Kidney epithelial cell (primary cell): ENCODE results near the gene TMEM59L. TPM values are rescaled to one million over a fixed set of nuclear protein-coding genes. Genes with fewer than 3 reads are reported as not detected.
A peak's percentile ranks its signal among the peaks of the same experiment; 100 is the strongest.

Experiments
- DNase-seq: peaks from one replicate; pipeline ENCODE4 v3.0.0-alpha.2; 2010; ENCODE audit warnings: low read depth
- H3K27me3 ChIP-seq: 2 replicates; pipeline ENCODE4 v1.6.0; 2011; ENCODE audit warnings: low read length; ENCODE audit not compliant: control insufficient read depth, insufficient read depth
- H3K36me3 ChIP-seq: 2 replicates; pipeline ENCODE4 v1.5.1; 2011; ENCODE audit warnings: low read length; ENCODE audit not compliant: control insufficient read depth, insufficient read depth
- H3K4me3 ChIP-seq: 2 replicates; pipeline ENCODE4 v1.5.1; 2011; ENCODE audit warnings: low read depth, mild to moderate bottlenecking, control low read depth, low read length
- total RNA-seq: library from RNA; depleted of rRNA; stranded (reverse); fragments of >200 nt; gene quantifications from 2 replicates; pipeline ENCODE4 v1.2.3, GENCODE V29; 2015
- TF ChIP-seq, protein P1 (sequence below): IDR thresholded peaks from 2 replicates; pipeline ENCODE4 v1.5.1; 2011; ENCODE audit warnings: mild to moderate bottlenecking, moderate library complexity, low read length, control low read depth, inconsistent platforms; ENCODE audit not compliant: insufficient read depth, poor library complexity, severe bottlenecking

Gene TMEM59L
- total RNA-seq, 1 donor from 2014 or later: 3.8 TPM

DNA sequence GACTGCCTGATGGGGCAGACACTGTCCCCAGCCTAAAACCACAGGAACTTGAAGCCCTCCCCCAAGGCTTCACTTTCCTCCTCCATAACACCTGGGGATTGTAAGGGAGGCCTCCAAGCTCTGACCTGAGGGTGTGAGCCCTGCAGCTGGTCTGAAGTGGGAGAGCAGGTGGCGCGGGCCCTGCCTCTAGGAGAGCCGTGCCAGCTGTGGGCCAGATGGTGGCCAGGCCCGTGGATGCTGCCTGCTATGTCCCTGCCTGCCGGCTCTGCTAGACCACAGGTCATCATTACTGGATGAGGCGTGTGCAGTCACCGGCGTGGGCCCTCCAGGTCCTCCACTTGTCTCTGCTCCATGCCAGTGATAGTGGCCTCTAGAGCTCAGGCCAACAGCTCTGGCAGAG lies 20.7 kb downstream of the TMEM59L start:
- no peaks in the 10 kb centered on the region for H3K36me3 ChIP-seq
- H3K27me3 ChIP-seq: peaks cover 6% of the 10 kb centered on the region
- no peak for DNase-seq
- TF ChIP-seq, protein P1, sequence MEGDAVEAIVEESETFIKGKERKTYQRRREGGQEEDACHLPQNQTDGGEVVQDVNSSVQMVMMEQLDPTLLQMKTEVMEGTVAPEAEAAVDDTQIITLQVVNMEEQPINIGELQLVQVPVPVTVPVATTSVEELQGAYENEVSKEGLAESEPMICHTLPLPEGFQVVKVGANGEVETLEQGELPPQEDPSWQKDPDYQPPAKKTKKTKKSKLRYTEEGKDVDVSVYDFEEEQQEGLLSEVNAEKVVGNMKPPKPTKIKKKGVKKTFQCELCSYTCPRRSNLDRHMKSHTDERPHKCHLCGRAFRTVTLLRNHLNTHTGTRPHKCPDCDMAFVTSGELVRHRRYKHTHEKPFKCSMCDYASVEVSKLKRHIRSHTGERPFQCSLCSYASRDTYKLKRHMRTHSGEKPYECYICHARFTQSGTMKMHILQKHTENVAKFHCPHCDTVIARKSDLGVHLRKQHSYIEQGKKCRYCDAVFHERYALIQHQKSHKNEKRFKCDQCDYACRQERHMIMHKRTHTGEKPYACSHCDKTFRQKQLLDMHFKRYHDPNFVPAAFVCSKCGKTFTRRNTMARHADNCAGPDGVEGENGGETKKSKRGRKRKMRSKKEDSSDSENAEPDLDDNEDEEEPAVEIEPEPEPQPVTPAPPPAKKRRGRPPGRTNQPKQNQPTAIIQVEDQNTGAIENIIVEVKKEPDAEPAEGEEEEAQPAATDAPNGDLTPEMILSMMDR: no peak
- H3K4me3 ChIP-seq: no peak overlapping the region

- DNase-seq: no peak
- Histone ChIP-seq H3K4me3 (no peak overlapping the region), H3K36me3 (no peaks in the 10 kb centered on the region), H3K27me3 (peaks cover 6% of the 10 kb centered on the region)
- TF ChIP-seq, protein P1: no peak
Observed at GRCh38 chr19:18634612-18635297, 22.1 kb downstream of the TMEM59L start.

DNA sequence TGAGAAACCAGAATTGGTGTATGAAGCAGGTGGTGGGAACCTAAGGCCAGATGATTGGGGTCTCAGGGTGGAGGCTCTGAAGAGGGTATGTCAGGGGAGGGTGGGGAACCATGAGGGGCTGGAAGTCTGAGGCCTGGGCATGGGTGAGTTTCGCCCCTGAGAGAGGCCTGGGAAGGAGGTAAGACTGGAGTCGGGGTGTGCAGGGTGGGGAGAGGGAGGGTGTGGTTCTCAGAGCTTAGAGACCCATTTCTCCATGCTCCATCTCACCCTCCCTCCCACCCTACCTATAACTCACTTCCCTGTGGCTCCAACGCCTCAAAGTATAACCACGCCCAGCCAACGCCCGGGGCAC lies 23.1 kb downstream of the TMEM59L start:
- TF ChIP-seq, protein P1: no peak
- Histone ChIP-seq H3K36me3 (no peaks in the 10 kb centered on the region), H3K27me3 (peaks cover 6% of the 10 kb centered on the region), H3K4me3 (no peak overlapping the region)
- no peak for DNase-seq

- peak overlapping the region; percentile 73 for H3K4me3 ChIP-seq
- peaks cover 6% of the 10 kb centered on the region for H3K27me3 ChIP-seq
- TF ChIP-seq, protein P1: no peak
- DNase-seq: peak; percentile 83
- no peaks in the 10 kb centered on the region for H3K36me3 ChIP-seq
Observed at GRCh38 chr19:18636183-18636968, 23.7 kb downstream of the TMEM59L start.

DNA sequence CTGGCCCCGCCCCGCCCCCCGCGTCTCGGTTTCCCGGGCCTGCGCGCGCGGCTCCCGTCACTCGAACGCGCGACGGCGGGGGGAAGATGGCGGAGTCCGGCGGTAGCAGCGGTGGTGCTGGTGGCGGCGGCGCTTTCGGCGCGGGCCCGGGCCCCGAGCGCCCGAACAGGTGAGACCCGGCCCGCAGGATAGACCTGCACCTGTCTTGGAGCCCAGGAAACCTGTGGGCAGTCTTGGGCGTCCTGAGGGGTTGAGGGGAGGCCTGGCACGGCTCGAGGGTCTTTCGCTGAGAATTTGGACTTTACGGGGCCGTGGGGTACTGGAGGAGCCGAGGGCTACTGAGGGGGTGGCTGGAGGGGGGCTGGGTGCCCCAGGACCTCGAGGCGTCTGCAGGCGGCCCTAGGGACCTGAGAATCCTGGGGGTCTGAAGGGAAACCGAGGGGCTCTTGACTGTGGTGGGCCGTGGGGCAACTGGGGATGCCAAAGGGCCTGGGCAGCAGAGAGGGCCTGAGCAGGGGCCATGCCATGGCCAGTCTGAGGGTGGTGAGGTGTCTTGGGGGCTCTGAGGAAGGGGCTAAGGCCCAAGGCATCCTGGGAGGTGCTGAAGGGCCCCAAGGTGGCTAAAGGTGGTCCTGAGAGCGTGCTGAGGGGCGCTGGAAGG lies 24.4 kb downstream of the TMEM59L start, which contains the start of gene KLHL26:
Gene KLHL26 (plus strand): TSS at position 60 of the 661 bp plus-strand sequence. CDS start 27 bp downstream, at position 87.
- Histone ChIP-seq H3K4me3 (peak within 1 kb of the TSS; percentile 73), H3K27me3 (peaks cover 6% of the 10 kb centered on the region), H3K36me3 (no peaks in the 10 kb centered on the region)
- TF ChIP-seq, protein P1: no peak
- DNase-seq: no peak
